CD4-positive, alpha-beta T cell treated with Interleukin-4 for 4 hours (primary cell): ENCODE measurements around the gene OBSCN.

ENCODE experiments used
- DNase-seq: peaks from one replicate; pipeline ENCODE4 v3.0.0-alpha.2; 2020

OBSCN gene

GRCh38 chr1:228408041-228408868 lies 200.4 kb downstream of the OBSCN start:
- no peak for DNase-seq

- no peak for DNase-seq
These were observed 201.3 kb downstream of the OBSCN start for GRCh38 chr1:228408869-228409805.

GRCh38 chr1:228410015-228410414 lies 202.2 kb downstream of the OBSCN start:
- DNase-seq = no peak

- no peak for DNase-seq
These were observed 202.8 kb downstream of the OBSCN start for GRCh38 chr1:228410671-228411070.

- DNase-seq = no peak
These were observed 203.3 kb downstream of the OBSCN start for GRCh38 chr1:228411121-228411520.

GRCh38 chr1:228411548-228412430 lies 203.9 kb downstream of the OBSCN start:
- DNase-seq = no peak

DNA sequence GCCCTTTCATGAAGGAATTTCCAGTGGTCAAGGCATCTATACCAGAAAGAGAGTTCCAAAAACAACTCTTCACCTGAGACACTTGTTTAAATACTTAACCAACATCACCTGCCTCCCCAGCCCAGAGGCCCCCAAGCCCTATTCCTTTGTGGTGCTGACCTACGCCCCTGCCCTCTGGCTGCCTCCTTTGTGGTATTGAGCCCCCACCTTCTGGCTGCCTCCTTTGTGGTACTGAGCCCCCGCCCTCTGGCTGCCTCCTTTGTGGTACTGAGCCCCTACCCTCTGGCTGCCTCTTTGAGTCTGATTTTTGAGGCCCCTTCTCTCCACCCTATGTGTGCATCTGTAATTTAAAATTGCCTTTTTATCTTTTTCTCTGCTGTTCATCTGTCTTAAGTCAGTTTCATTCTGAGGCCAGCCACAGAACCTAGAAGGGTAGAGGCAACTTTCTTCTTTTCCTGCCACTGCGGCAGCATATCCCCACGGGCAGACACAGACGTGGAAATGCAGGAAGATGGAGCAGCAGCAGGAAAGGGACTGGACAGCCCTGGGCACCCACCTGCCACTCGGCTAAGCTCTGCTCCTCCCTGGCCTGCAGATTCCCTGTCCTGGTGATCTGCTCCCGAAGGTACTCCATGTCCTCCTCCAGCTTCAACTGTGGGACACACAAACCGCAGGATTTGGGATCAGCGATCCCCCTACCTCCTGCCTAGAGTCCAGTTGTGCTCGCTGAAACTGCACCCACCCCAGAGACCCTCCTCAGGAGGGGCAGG lies 205.6 kb downstream of the OBSCN start:
- DNase-seq = no peak

DNA sequence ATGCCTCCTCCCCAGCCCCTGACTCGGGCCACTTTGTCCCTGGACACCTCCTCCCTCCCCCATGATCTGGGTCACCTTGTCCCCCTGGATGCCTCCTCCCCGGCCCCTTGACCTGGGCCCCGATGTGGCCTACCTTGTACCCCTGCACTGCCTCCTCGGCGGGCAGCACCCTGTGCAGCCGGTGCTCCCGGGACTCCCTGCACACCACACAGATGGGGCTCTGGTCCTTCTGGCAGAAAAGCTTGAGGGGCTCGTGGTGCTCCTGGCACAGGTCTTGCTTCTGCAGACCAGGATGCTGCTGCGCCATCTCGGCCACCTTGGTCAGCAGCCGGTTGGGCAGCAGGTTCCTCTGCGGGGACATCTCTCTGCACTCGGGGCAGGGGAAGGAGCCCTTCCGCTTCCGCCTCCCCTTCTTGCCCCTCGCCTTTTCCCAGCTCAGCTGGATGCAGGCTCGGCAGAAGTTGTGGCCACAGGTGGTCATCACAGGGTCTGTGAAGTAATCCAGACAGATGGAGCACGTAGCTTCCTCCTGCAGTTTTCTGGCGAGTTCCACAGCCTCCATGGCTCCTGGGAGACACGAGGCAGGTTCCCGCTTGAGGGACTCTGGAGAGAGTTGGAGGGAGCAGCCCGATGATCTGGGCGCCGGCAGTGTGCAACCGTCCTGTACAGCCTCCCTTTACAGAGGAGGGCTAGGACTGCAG lies 206.8 kb downstream of the OBSCN start:
- no peak for DNase-seq

- no peak for DNase-seq
These were observed 207.4 kb downstream of the OBSCN start for GRCh38 chr1:228415221-228415620.

DNA sequence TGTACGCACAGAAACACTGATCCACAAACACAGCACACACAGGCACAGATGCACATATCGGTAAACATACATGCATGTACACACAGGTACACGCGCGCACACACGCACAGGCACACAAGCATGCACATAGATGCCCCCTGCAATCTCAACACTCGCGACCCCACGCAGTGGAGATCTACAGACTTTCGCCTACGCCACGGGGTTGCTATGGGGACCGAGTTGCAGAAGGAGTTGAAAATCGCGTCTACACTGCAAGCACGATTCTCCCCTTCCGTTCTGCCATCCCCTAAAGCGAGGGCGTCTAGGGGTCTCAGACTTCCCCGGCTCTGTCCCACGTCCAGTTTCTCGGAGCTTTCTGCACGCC lies 208.0 kb downstream of the OBSCN start:
- DNase-seq = no peak

DNA sequence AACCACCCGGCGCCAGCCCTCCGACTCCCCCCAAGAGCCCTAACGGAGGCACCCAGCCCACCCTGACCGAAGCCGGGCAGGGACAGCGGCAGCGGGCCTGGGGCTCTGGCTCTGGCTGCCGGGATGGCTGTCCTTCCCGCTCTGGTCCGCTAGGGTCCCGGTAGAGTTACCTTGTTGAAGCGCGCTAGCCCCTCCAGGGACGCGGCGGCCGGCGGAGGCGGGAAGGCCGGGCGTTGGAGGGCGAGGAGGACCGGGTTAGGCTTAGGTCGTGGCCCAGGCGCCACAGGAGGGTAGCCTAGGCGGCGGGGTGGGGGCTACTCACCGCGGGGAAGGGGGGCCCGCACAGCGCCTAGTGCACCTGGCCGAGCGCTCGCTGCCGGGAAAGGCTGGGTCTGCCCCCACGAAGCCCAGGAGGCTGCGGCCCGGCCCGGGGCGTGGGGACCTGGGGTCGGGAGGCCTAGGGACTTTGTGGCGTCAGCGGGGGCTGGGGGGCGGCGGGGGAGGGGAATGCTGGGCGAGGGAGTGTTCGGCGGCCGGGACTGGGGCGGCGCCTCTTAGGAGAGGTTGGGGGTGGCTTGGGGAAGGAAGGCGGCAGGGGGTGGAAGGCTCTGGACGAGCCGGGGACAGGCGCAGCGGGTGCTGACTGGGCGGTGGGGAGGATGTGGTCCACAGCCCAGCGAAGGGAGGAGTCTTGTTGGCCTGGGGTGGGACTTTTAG lies 208.5 kb downstream of the OBSCN start, which contains the start of gene TRIM17:
TRIM17 (minus strand) TSS at position 645 of the 717 bp plus-strand sequence. CDS start 1,789 bp downstream, outside the sequence.
- DNase-seq = peak; percentile 21

DNA sequence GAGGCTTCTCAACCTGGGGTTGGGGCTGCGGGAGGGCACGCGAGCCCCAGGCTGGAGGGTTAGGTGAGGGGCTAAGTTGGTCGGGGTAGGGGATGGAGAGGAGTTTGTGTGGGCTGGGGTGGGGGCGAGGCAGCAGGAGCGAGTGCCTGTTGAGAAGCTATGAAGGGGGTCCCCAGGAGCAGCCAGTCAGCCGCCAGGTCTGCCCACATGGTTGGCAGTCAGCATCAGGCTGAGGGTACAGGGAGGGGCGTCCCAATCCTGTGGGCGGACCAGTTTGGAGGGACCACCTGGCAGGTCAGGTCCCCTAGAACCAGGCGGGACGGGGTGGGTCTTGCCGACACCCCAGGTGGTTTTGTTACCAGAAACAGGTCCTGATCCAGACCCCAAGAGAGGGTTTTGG lies 209.2 kb downstream of the OBSCN start:
- no peak for DNase-seq

- DNase-seq = no peak
These were observed 209.8 kb downstream of the OBSCN start for GRCh38 chr1:228417483-228418203.

GRCh38 chr1:228420968-228421826 lies 213.4 kb downstream of the OBSCN start:
- no peak for DNase-seq

GRCh38 chr1:228423404-228424053 lies 215.7 kb downstream of the OBSCN start:
- no peak for DNase-seq

- DNase-seq = no peak
These were observed 217.1 kb downstream of the OBSCN start for GRCh38 chr1:228424685-228425660.
